ENCODE data around the gene TPX2.

TPX2 gene

DNA sequence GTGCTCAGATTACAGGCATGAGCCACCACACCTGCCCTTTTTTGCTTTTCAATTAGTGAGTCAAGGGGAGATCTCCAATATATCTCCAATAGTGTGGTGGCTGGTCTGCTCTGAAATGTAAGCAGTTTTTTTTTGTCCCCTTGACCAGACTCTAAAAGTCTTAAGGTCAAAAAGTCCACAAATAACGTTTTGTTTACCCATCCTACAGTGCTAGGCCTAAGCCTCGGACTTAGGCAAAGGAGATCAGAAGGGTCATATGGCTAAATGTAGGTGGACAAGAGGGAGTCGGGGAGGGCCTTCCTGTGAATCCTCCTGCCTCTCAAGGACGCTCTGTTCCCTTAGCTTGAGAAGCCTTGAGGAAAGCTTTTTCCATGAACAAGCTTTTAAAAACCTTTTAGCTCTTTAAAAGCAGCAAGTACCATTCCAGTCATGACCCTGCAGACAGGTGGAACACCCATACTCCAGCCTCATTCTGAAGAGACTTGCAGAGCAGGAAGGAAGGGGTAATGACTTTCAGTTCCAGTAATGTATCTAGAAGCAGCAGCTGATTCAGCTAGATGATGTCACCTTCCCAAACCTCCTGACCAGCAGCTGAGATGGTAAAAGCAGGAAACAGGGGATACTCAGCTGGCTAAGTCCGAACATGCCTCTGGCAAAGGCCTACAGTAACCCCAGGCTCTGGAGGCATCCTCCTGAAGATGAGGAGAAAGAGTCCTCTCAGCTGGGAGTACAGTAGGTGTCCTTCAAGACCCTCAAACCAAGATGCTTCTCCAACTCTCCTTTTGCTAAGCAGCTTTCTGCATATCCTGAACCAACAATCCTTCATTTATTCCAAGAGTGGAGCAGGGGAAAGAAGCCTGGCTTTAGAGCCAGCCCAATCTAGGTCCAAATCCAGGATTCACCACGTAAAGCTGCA is 40.0 kb upstream of the TPX2 start:
- no peak overlapping the region for H3K4me3 ChIP-seq (ENCODE audit: low read length)
- H3K36me3 ChIP-seq (ENCODE audit: control insufficient read depth, insufficient read depth, low read length), result no peaks in the 10 kb centered on the region
- no peak overlapping the region for H3K27ac ChIP-seq (ENCODE audit: low read length)
- no peaks in the 10 kb centered on the region for H3K27me3 ChIP-seq (ENCODE audit: control insufficient read depth, insufficient read depth, low read length)
- no peak for DNase-seq (ENCODE audit: low read depth, low spot score)
- no peaks in the 10 kb centered on the region for H3K9me3 ChIP-seq (ENCODE audit: control insufficient read depth, insufficient read depth, low read length)
- whole genome bisulfite sequencing (ENCODE audit: insufficient coverage, insufficient read length), result no CpG with 5 or more reads among the region's 6 CpGs
- H3K4me1 ChIP-seq (ENCODE audit: control insufficient read depth, insufficient read depth, low read length), result peaks cover 1% of the 10 kb centered on the region; the same call in 1 of the 2 replicates

DNA sequence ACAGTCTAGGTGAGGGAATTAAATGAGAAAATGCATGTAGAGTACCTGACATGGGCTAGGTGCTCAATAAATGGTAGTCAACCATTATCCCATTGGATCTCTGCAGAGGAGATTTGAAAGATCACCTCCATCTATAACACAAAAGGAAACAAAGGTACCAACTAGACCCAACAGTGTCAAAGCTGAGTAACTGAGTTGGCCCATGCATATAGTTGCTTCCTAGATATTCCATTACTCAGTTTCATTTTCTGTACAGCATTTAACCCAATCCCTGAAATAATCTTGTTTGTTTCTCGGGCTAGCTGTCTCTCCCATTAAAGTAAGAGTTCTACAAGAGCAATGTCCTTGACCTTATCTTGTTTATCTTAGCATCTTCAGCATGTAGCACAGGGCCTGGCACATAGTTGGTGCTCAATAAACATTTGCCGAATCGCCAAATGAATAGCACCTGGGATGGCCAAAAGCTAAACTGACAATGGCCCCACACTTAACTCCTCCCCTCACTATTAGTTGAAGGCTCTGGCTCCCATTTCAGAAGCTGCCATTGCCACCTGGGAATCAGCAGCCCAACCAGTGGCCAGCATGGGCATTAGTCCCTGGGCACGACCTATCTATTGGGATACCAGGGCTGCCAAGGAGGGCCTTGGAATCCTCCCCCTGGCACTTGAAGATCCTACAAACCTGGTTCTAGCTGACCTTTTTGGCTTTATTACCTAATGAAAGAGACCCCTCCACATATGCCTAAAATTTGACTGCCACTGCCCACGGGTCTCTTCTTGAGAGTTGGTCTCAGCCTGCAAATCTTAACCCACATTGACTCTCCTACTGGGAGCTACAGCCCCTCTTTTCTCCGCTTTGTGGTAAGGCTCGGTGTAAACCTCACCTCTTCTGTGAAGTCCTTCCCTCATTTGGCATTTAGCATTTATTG is 39.0 kb upstream of the TPX2 start:
- H3K4me3 ChIP-seq (ENCODE audit: low read length), result no peak overlapping the region
- H3K9me3 ChIP-seq (ENCODE audit: control insufficient read depth, insufficient read depth, low read length), result no peaks in the 10 kb centered on the region
- DNase-seq (ENCODE audit: low read depth, low spot score), result no peak
- H3K27ac ChIP-seq (ENCODE audit: low read length), result no peak overlapping the region
- H3K4me1 ChIP-seq (ENCODE audit: control insufficient read depth, insufficient read depth, low read length), result 0 out of 2 replicates have a peak, but pooled peaks cover 1% of the 10 kb centered on the region
- H3K27me3 ChIP-seq (ENCODE audit: control insufficient read depth, insufficient read depth, low read length), result no peaks in the 10 kb centered on the region
- WGBS (ENCODE audit: insufficient coverage, insufficient read length), result no CpG with 5 or more reads among the region's 7 CpGs
- H3K36me3 ChIP-seq (ENCODE audit: control insufficient read depth, insufficient read depth, low read length), result no peaks in the 10 kb centered on the region

DNA sequence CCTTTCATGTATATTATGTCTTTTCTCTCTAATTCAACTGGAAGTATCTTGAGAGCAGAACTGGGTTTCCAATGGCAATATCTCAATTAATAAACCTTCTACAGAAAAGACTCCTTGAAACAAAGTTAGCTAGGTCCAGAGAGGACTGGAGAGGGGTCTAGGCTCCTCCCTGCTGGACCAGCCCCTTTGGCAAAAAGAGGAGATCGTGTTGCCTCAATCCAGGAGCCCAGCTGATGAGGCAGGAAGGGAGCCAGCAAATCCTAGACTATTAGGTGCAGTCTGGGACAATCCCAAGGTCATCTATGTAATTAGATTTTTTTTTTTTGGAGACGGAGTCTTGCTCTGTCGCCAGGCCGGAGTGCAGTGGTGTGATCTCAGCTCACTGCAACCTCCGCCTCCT is 38.3 kb upstream of the TPX2 start:
- Histone ChIP-seq H3K4me3 (ENCODE audit: low read length) (no peak overlapping the region), H3K27ac (ENCODE audit: low read length) (no peak overlapping the region), H3K4me1 (ENCODE audit: control insufficient read depth, insufficient read depth, low read length) (0 out of 2 replicates have a peak, but pooled peaks cover 1% of the 10 kb centered on the region), H3K27me3 (ENCODE audit: control insufficient read depth, insufficient read depth, low read length) (no peaks in the 10 kb centered on the region), H3K9me3 (ENCODE audit: control insufficient read depth, insufficient read depth, low read length) (no peaks in the 10 kb centered on the region; the same call in 1 of the 2 replicates), H3K36me3 (ENCODE audit: control insufficient read depth, insufficient read depth, low read length) (peaks cover under 1% of the 10 kb centered on the region; the same call in 1 of the 2 replicates)
- no CpG with 5 or more reads among the region's 5 CpGs for WGBS (ENCODE audit: insufficient coverage, insufficient read length)
- no peak for DNase-seq (ENCODE audit: low read depth, low spot score)

DNA sequence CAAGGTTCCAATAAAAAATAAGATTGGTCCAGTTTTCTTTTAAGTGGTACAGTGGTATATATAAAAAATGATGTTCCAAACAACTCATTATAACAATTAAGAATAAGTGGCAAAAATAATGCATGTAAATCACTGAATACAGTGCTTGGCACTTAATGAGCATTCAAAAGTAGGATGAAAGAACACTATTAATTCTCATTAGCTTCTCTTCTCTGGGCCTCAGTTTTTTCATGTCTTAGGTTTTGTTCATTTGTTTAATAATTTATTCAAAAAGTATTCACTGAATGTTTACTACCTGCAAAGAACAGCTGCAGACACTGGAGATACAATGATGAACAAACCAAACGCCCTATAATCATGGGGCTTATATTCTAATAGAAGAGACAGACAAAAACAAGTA is 37.5 kb upstream of the TPX2 start:
- 0 out of 2 replicates have a peak, but pooled peaks cover 1% of the 10 kb centered on the region for H3K4me1 ChIP-seq (ENCODE audit: control insufficient read depth, insufficient read depth, low read length)
- H3K27me3 ChIP-seq (ENCODE audit: control insufficient read depth, insufficient read depth, low read length), result no peaks in the 10 kb centered on the region
- H3K36me3 ChIP-seq (ENCODE audit: control insufficient read depth, insufficient read depth, low read length), result peaks cover 5% of the 10 kb centered on the region; the same call in 1 of the 2 replicates
- H3K4me3 ChIP-seq (ENCODE audit: low read length), result no peak overlapping the region
- no peak overlapping the region for H3K27ac ChIP-seq (ENCODE audit: low read length)
- no peak for DNase-seq (ENCODE audit: low read depth, low spot score)
- no CpG with 5 or more reads among the region's 1 CpG for WGBS (ENCODE audit: insufficient coverage, insufficient read length)
- H3K9me3 ChIP-seq (ENCODE audit: control insufficient read depth, insufficient read depth, low read length), result no peaks in the 10 kb centered on the region; the same call in 1 of the 2 replicates

DNA sequence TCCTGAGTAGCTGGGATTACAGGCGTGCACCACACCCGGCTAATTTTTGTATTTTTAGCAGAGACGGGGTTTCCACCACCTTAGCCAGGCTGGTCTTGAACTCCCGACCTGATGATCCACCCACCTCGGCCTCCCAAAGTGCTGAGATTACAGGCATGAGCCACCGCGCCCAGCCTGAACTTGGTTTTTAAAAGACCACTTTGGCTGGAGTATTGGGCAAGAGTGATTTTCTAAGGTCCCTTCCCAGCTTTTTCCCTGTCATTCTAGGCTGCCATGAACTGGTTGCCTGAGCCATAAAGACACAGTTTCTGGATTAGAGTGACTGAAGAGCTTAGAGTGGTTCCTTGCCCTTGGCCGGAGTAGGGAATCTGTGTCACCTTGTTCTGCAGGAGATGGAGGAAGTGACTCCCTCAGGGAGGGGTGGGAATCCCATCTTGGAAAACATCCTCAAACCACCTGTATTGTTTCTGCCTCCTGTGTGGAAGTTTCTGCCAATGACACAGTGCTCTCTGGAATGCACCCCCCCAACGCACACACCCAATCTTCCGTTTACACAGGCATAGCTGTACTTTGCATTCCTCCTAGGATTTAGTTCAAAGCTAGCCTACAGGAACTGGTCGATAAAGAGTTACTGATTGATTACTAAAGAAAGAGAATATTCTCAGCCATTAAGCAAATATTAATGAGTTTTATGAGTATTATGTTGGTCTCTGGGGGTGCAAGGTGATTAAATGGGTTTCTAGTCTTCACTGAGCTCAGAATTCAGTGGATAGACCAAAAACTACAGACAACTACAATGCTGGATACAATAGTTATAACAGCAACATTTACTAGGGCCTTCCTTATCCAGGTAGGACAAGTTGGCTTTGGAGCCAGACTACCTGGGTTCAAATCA is 34.6 kb upstream of the TPX2 start:
- WGBS (ENCODE audit: insufficient coverage, insufficient read length), result no CpG with 5 or more reads among the region's 11 CpGs
- H3K4me3 ChIP-seq (ENCODE audit: low read length), result no peak overlapping the region
- no peak overlapping the region for H3K27ac ChIP-seq (ENCODE audit: low read length)
- no peaks in the 10 kb centered on the region; the same call in 1 of the 2 replicates for H3K9me3 ChIP-seq (ENCODE audit: control insufficient read depth, insufficient read depth, low read length)
- no peaks in the 10 kb centered on the region for H3K27me3 ChIP-seq (ENCODE audit: control insufficient read depth, insufficient read depth, low read length)
- peaks cover 5% of the 10 kb centered on the region; the same call in 1 of the 2 replicates for H3K36me3 ChIP-seq (ENCODE audit: control insufficient read depth, insufficient read depth, low read length)
- no peak for DNase-seq (ENCODE audit: low read depth, low spot score)
- peaks cover 7% of the 10 kb centered on the region; the same call in 1 of the 2 replicates for H3K4me1 ChIP-seq (ENCODE audit: control insufficient read depth, insufficient read depth, low read length)

DNA sequence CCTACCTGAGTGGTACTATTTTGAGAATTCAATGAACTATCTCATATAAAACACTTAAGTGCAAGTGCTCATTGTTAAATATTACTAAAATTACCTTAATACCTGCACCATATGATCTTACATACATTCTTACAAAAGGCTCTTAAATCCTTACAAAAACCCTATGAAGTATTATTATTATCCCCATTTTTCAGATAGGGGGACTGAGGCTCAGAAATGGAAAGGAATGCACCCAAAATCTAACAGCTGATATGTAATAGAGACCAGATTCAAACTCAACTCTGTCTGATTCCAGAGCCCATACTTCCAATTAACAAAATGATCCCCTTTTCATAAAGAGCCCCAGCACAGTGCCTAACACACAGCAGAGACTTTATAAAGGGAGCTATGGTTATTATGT is 33.9 kb upstream of the TPX2 start:
- DNase-seq (ENCODE audit: low read depth, low spot score), result no peak
- no peak overlapping the region for H3K27ac ChIP-seq (ENCODE audit: low read length)
- H3K9me3 ChIP-seq (ENCODE audit: control insufficient read depth, insufficient read depth, low read length), result no peaks in the 10 kb centered on the region; the same call in 1 of the 2 replicates
- peaks cover 5% of the 10 kb centered on the region; the same call in 1 of the 2 replicates for H3K36me3 ChIP-seq (ENCODE audit: control insufficient read depth, insufficient read depth, low read length)
- no peaks in the 10 kb centered on the region for H3K27me3 ChIP-seq (ENCODE audit: control insufficient read depth, insufficient read depth, low read length)
- no peak overlapping the region for H3K4me3 ChIP-seq (ENCODE audit: low read length)
- H3K4me1 ChIP-seq (ENCODE audit: control insufficient read depth, insufficient read depth, low read length), result peaks cover 7% of the 10 kb centered on the region; the same call in 1 of the 2 replicates

DNA sequence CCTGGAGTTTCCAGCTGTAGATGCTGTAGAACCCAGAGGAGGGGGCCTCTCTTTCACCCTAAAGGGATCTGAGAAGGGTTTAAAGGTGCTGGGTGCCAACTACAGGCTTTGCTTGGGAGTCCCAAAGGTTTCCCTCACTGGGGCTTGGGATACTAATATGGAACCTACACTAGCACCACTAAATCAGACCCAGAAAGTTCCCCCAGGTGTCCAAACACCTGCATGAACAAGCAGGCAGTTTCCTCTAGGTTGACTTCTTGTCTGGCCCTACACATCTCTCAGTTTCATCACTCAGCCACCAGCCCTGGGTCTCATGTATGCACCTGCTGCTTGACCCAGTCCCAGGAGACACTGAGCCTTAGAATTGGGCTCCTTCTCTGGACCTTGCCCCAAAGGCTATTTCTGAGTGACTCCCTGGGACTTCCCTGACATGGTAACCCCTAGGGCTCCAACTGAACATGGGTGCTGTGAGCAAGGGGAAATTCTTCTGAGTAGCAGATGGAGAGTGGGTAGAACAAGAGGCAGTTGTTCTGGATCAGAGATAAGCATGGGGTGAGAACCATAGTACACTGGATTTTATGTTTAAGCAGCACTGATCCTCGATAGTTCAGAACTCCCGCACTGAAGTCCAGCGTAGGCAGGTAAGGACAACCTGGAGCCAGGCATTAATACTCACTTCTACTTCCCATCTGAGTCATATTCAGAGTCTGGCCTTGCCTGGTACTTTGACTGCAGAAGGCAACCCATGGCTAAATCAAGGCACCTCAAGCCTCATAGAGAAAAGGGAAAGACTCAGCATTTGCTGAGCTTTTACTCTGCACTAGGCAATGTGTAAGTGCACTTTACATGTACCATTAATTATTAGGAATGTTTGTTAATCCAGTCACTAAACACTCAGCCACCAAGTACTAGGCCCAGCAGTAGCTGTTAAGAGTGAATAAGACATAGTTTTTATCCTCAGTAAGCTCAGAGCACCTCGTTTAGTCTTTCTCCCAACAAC is 33.2 kb upstream of the TPX2 start:
- no peak overlapping the region for H3K4me3 ChIP-seq (ENCODE audit: low read length)
- no CpG with 5 or more reads among the region's 4 CpGs for WGBS (ENCODE audit: insufficient coverage, insufficient read length)
- no peaks in the 10 kb centered on the region for H3K27me3 ChIP-seq (ENCODE audit: control insufficient read depth, insufficient read depth, low read length)
- no peak overlapping the region for H3K27ac ChIP-seq (ENCODE audit: low read length)
- H3K36me3 ChIP-seq (ENCODE audit: control insufficient read depth, insufficient read depth, low read length), result peaks cover 5% of the 10 kb centered on the region; the same call in 1 of the 2 replicates
- DNase-seq (ENCODE audit: low read depth, low spot score), result no peak
- H3K4me1 ChIP-seq (ENCODE audit: control insufficient read depth, insufficient read depth, low read length), result peaks cover 7% of the 10 kb centered on the region; the same call in 1 of the 2 replicates
- no peaks in the 10 kb centered on the region; the same call in 1 of the 2 replicates for H3K9me3 ChIP-seq (ENCODE audit: control insufficient read depth, insufficient read depth, low read length)

DNA sequence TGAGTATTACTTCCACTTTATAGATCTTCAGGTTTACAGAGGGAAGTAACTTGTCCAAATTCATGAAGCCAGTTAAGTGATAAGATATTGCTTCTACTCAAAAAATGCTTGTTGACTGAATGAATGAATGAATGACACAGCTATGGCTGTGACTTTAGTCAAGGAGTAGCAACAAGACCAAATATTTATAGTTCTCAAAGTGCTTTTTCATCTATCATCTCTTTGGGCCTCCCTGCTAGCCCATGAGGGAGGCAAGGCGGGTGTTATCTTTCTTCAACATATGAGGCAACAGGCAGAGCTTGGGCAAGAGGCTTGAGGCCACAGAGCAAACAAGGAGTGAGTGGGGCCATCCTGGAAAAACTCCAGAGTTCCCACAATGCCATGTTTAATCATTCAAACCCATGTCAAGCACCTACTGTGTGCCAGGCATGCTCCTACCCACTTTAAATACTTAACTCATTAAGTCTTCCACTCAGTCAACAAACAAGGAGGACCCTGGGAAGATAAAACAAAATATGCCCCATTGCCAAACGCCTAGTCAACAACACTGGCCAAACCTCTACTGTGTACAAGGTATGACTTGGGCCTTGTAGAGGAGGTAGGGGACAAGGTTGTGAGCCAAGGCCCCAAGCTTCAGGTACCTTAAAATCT is 32.4 kb upstream of the TPX2 start:
- WGBS (ENCODE audit: insufficient coverage, insufficient read length), result no CpG with 5 or more reads among the region's 2 CpGs
- H3K27me3 ChIP-seq (ENCODE audit: control insufficient read depth, insufficient read depth, low read length), result no peaks in the 10 kb centered on the region
- DNase-seq (ENCODE audit: low read depth, low spot score), result no peak
- peaks cover 7% of the 10 kb centered on the region; the same call in 1 of the 2 replicates for H3K4me1 ChIP-seq (ENCODE audit: control insufficient read depth, insufficient read depth, low read length)
- no peak overlapping the region for H3K4me3 ChIP-seq (ENCODE audit: low read length)
- H3K27ac ChIP-seq (ENCODE audit: low read length), result no peak overlapping the region
- no peaks in the 10 kb centered on the region; the same call in 1 of the 2 replicates for H3K9me3 ChIP-seq (ENCODE audit: control insufficient read depth, insufficient read depth, low read length)
- peaks cover 5% of the 10 kb centered on the region; the same call in 1 of the 2 replicates for H3K36me3 ChIP-seq (ENCODE audit: control insufficient read depth, insufficient read depth, low read length)
